HL-60 (cell line): ENCODE results near the gene ABCD3.

Source experiments
- DNase-seq, 2 experiments: peaks; one replicate each; pipeline ENCODE4 v3.0.0-alpha.2; 2010 to 2020; ENCODE audit warnings: low read depth in 1 of 2, low spot score in 1 of 2
- H3K27ac ChIP-seq: fragments of 250-450 bp; sonication (Bioruptor Pico); replicated peaks from 2 replicates; pipeline ENCODE4 v1.5.1; 2020; ENCODE audit warnings: mild to moderate bottlenecking, moderate library complexity
- H3K27me3 ChIP-seq: fragments of 250-450 bp; sonication (Bioruptor Pico); 2 replicates; pipeline ENCODE4 v1.5.1; 2021; ENCODE audit warnings: mild to moderate bottlenecking, moderate library complexity; ENCODE audit not compliant: insufficient read depth, poor library complexity, severe bottlenecking
- H3K4me3 ChIP-seq: replicated peaks from 2 replicates; pipeline ENCODE4 v1.5.1; 2011; ENCODE audit warnings: mild to moderate bottlenecking, control low read depth, low read length; ENCODE audit not compliant: insufficient read depth
- GABPA ChIP-seq: IDR thresholded peaks from 2 replicates; pipeline ENCODE4 v1.6.1; 2012; ENCODE audit warnings: low read depth
- POLR2AphosphoS5 ChIP-seq: IDR thresholded peaks from 2 replicates; pipeline ENCODE4 v1.6.1; 2012; ENCODE audit warnings: low read depth
- SPI1 ChIP-seq: IDR thresholded peaks from 2 replicates; pipeline ENCODE4 v1.6.1; 2012; ENCODE audit warnings: low read depth, mild to moderate bottlenecking, borderline replicate concordance
- TF ChIP-seq, protein P1 (sequence below): IDR thresholded peaks from 2 replicates; pipeline ENCODE4 v1.6.1; 2012; ENCODE audit warnings: low read depth; ENCODE audit not compliant: insufficient replicate concordance
- TF ChIP-seq, protein P2 (sequence below): IDR thresholded peaks from one replicate; pipeline ENCODE4 v1.5.1; 2011; ENCODE audit warnings: low read length, control low read depth, inconsistent platforms; ENCODE audit not compliant: insufficient read depth

The ABCD3 gene

GRCh38 chr1:94553323-94553730 is 135.1 kb downstream of the ABCD3 start:
- Histone ChIP-seq H3K27me3 (no peaks in the 10 kb centered on the region), H3K4me3 (no peak overlapping the region), H3K27ac (no peak overlapping the region)
- no peak for DNase-seq
- TF ChIP-seq, protein P1, sequence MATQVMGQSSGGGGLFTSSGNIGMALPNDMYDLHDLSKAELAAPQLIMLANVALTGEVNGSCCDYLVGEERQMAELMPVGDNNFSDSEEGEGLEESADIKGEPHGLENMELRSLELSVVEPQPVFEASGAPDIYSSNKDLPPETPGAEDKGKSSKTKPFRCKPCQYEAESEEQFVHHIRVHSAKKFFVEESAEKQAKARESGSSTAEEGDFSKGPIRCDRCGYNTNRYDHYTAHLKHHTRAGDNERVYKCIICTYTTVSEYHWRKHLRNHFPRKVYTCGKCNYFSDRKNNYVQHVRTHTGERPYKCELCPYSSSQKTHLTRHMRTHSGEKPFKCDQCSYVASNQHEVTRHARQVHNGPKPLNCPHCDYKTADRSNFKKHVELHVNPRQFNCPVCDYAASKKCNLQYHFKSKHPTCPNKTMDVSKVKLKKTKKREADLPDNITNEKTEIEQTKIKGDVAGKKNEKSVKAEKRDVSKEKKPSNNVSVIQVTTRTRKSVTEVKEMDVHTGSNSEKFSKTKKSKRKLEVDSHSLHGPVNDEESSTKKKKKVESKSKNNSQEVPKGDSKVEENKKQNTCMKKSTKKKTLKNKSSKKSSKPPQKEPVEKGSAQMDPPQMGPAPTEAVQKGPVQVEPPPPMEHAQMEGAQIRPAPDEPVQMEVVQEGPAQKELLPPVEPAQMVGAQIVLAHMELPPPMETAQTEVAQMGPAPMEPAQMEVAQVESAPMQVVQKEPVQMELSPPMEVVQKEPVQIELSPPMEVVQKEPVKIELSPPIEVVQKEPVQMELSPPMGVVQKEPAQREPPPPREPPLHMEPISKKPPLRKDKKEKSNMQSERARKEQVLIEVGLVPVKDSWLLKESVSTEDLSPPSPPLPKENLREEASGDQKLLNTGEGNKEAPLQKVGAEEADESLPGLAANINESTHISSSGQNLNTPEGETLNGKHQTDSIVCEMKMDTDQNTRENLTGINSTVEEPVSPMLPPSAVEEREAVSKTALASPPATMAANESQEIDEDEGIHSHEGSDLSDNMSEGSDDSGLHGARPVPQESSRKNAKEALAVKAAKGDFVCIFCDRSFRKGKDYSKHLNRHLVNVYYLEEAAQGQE, result no peak
- TF ChIP-seq SPI1 (no peak), GABPA (no peak), POLR2AphosphoS5 (no peak)
- TF ChIP-seq, protein P2, sequence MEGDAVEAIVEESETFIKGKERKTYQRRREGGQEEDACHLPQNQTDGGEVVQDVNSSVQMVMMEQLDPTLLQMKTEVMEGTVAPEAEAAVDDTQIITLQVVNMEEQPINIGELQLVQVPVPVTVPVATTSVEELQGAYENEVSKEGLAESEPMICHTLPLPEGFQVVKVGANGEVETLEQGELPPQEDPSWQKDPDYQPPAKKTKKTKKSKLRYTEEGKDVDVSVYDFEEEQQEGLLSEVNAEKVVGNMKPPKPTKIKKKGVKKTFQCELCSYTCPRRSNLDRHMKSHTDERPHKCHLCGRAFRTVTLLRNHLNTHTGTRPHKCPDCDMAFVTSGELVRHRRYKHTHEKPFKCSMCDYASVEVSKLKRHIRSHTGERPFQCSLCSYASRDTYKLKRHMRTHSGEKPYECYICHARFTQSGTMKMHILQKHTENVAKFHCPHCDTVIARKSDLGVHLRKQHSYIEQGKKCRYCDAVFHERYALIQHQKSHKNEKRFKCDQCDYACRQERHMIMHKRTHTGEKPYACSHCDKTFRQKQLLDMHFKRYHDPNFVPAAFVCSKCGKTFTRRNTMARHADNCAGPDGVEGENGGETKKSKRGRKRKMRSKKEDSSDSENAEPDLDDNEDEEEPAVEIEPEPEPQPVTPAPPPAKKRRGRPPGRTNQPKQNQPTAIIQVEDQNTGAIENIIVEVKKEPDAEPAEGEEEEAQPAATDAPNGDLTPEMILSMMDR, result no peak

DNA sequence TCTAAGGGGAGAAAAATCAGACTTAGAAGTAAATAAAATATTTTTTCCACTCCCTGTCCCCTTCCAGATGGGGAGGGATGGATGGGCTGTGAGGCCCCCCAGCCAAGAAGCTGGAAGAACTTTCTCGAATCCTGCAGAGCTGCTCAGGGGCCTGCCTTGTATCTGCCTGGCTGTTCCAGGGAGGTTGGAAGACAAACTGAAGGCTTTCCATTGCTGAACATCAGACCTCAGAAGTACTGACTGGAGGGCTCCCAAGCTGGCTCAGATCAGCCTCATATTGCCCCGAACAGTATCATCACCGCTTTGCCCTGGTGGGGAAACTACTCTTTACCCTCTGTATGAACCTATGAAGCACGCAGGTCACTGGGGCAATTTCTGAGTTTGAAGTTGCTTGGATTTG is 135.7 kb downstream of the ABCD3 start:
- Histone ChIP-seq H3K27me3 (no peaks in the 10 kb centered on the region), H3K4me3 (no peak overlapping the region), H3K27ac (no peak overlapping the region)
- TF ChIP-seq, protein P2, result no peak
- TF ChIP-seq, protein P1, result no peak
- no peak for DNase-seq

GRCh38 chr1:94554580-94554979 is 136.4 kb downstream of the ABCD3 start:
- DNase-seq, result no peak
- TF ChIP-seq, protein P2, result no peak
- TF ChIP-seq GABPA (no peak), SPI1 (no peak), POLR2AphosphoS5 (no peak)
- TF ChIP-seq, protein P1, result no peak
- Histone ChIP-seq H3K4me3 (no peak overlapping the region), H3K27me3 (no peaks in the 10 kb centered on the region), H3K27ac (no peak overlapping the region)
